Mucosa of descending colon (tissue), 3 donors: Measurements from ENCODE around the gene PRR7. TPM values are rescaled to one million over a fixed set of nuclear protein-coding genes. Genes with fewer than 3 reads are reported as not detected.
"Not testable (repeated sequence)": the region's sequence is repeated elsewhere in the genome, so short reads cannot be mapped to it uniquely, and the experiment has no call there.

Experiments
- ATAC-seq: fragments of 200-7000 bp; cut with Tn5 transposase; one replicate; pipeline ENCODE4 v1.9.1; 2020; ENCODE audit warnings: mild to moderate bottlenecking, moderate library complexity
- DNase-seq, 3 donors: peaks; one replicate each; pipeline ENCODE4 v3.0.0-alpha.2; 2020
- H3K36me3 ChIP-seq: fragments of 200-600 bp; one replicate; pipeline ENCODE4 v1.8.0; 2021; ENCODE audit warnings: low read depth, mild to moderate bottlenecking
- H3K4me1 ChIP-seq: fragments of 200-600 bp; one replicate; pipeline ENCODE4 v1.8.0; 2021; ENCODE audit warnings: low read depth, mild to moderate bottlenecking
- H3K4me3 ChIP-seq: fragments of 200-600 bp; one replicate; pipeline ENCODE4 v1.8.0; 2021; ENCODE audit warnings: mild to moderate bottlenecking
- H3K9me3 ChIP-seq: fragments of 200-600 bp; one replicate; pipeline ENCODE4 v1.8.0; 2021; ENCODE audit warnings: mild to moderate bottlenecking
- CTCF ChIP-seq: fragments of 200-600 bp; IDR thresholded peaks from one replicate; pipeline ENCODE4 v1.8.0; 2022; ENCODE audit warnings: antibody characterized with exemption, mild to moderate bottlenecking
- intact Hi-C, 2 donors: fragments of 100-400 bp; cut with DNase I in 1 of 2; cut with micrococcal nuclease in 1 of 2; formaldehyde crosslinking; loops; one replicate each; pipeline versions ENCODE4 v1.11.0 to v1.11.1; 2022; cut with DNase I, micrococcal nuclease
- total RNA-seq, 3 donors: library from RNA; stranded (reverse); fragmentation: NEBNext Ultra II Directional in 2 of 3; extraction: Animal tissue kit (Norgen Biotek cat#: 25700) in 2 of 3; gene quantifications; one replicate each; pipeline versions ENCODE4 v1.2.1 to v1.2.4, GENCODE V29; 2021 to 2023
- donor health status: DM: no; HTN: no; CAD: no; lungs with moderate emphysema.
- donor health status: DM: no; HTN: no; CAD: no.
- donor health status: DM: no; HTN: yes; CAD: no.

Gene PRR7
- total RNA-seq, 3 donors from 2014 or later: 1.1 to 1.2 (median 1.2) TPM

GRCh38 chr5:177482359-177482795 lies 35.8 kb downstream of the PRR7 start:
- no peak for DNase-seq
- TF ChIP-seq CTCF: no peak
- ATAC-seq: no peak
- H3K4me1 ChIP-seq: peaks cover 3% of the 10 kb centered on the region
- no peak overlapping the region for H3K4me3 ChIP-seq
- no peaks in the 10 kb centered on the region for H3K36me3 ChIP-seq
- no peaks in the 10 kb centered on the region for H3K9me3 ChIP-seq
- intact Hi-C loops: no loop called here

GRCh38 chr5:177483042-177483441 lies 36.4 kb downstream of the PRR7 start:
- no peak for TF ChIP-seq CTCF
- DNase-seq (no peak), ATAC-seq (no peak)
- no peaks in the 10 kb centered on the region for H3K9me3 ChIP-seq
- H3K4me1 ChIP-seq: peaks cover 3% of the 10 kb centered on the region
- intact Hi-C loops: no loop called here
- no peaks in the 10 kb centered on the region for H3K36me3 ChIP-seq
- no peak overlapping the region for H3K4me3 ChIP-seq

- ATAC-seq (no peak), DNase-seq (no peak)
- no peaks in the 10 kb centered on the region for H3K9me3 ChIP-seq
- no peaks in the 10 kb centered on the region for H3K36me3 ChIP-seq
- TF ChIP-seq CTCF: no peak
- no peak overlapping the region for H3K4me3 ChIP-seq
- intact Hi-C loops: no loop called here
- peaks cover 6% of the 10 kb centered on the region for H3K4me1 ChIP-seq
These were observed 37.6 kb downstream of the PRR7 start for GRCh38 chr5:177483994-177484901.

- intact Hi-C loops: no loop called here
- no peak for TF ChIP-seq CTCF
- no peak for DNase-seq
- ATAC-seq: no peak
- Histone ChIP-seq H3K36me3 (no peaks in the 10 kb centered on the region), H3K9me3 (no peaks in the 10 kb centered on the region), H3K4me1 (peaks cover 8% of the 10 kb centered on the region), H3K4me3 (no peak overlapping the region)
These were observed 38.4 kb downstream of the PRR7 start for GRCh38 chr5:177484902-177485549.

- DNase-seq, H3K9me3 ChIP-seq, ATAC-seq, H3K4me1 ChIP-seq, H3K36me3 ChIP-seq, H3K4me3 ChIP-seq, intact Hi-C loops: not testable (repeated sequence)
These were observed 39.1 kb downstream of the PRR7 start for GRCh38 chr5:177485753-177486152.

GRCh38 chr5:177486256-177486655 lies 39.6 kb downstream of the PRR7 start:
- intact Hi-C loops: no loop called here
- no peak for TF ChIP-seq CTCF
- no peak for DNase-seq
- peaks cover 5% of the 10 kb centered on the region for H3K4me1 ChIP-seq
- ATAC-seq: no peak
- no peaks in the 10 kb centered on the region for H3K36me3 ChIP-seq
- H3K9me3 ChIP-seq: no peaks in the 10 kb centered on the region
- no peak overlapping the region for H3K4me3 ChIP-seq
